ENCODE data around the gene EEF1A1. TPM values are rescaled to one million over a fixed set of nuclear protein-coding genes. Genes with fewer than 3 reads are reported as not detected.

EEF1A1 gene
- total RNA-seq, 1 experiment from 2014 or later = 12,560 TPM

DNA sequence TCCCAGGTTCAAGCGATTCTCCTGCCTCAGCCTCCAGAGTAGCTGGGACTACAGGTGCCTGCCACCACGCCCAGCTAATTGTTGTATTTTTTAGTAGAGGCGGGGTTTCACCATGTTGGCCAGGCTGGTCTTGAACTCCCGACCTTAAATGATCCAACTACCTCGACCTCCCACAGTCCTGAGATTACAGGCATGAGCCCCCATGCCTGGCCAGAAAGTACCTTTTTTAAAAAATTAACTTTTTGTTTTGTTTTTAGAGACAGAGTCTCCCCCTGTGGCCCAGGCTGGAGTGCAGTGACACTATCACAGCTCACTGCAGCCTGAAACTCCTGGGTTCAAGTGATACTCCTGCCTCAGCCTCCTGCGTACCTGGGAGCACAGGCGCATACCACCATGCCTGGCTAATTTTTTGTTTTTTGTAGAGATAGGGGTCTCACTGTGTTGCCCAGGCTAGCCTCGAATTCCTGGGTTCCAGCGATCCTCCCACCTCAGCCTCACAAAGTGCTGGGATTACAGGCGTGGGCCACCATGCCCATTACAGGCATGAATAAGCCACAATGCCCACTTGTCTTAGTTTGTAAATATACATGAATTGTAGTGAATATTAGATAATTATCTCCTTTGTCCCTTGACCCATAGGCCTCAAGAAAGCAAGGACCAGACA lies 17.4 kb upstream of the EEF1A1 start:
- no peaks in the 10 kb centered on the region for H3K36me3 ChIP-seq (ENCODE audit: control insufficient read depth in 1 of 2, insufficient read depth in 2 of 2, low read length in 2 of 2)
- no peak overlapping the region for H3K27ac ChIP-seq (ENCODE audit: low read depth, low read length)
- H3K4me3 ChIP-seq (replicated peaks in 1 of 2; ENCODE audit: low read depth in 1 of 2, low read length in 2 of 2) = no peak overlapping the region
- H3K79me2 ChIP-seq (ENCODE audit: insufficient read depth, low read length) = no peaks in the 10 kb centered on the region
- no peaks in the 10 kb centered on the region for H3K9me2 ChIP-seq (ENCODE audit: insufficient read depth)
- POLR2A ChIA-PET = no interaction called here
- no peaks in the 10 kb centered on the region for H4K20me1 ChIP-seq (ENCODE audit: insufficient read depth)
- H2AFZ ChIP-seq (ENCODE audit: low read depth, low read length, poor library complexity, severe bottlenecking) = no peak overlapping the region
- DNase-seq (ENCODE audit: low read depth, low spot score) (no peak), ATAC-seq (no peak)
- no peak for TF ChIP-seq ZNF274 (IDR thresholded peaks at IDR 0.05; ENCODE audit: low read depth, low read length)
- no peak for TF ChIP-seq CBX3 (IDR thresholded peaks at IDR 0.05; ENCODE audit: low read depth)
- no peak for TF ChIP-seq SIN3A (IDR thresholded peaks at IDR 0.05; ENCODE audit: low read depth)
- TF ChIP-seq, protein P1, sequence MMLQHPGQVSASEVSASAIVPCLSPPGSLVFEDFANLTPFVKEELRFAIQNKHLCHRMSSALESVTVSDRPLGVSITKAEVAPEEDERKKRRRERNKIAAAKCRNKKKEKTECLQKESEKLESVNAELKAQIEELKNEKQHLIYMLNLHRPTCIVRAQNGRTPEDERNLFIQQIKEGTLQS (IDR thresholded peaks at IDR 0.05) = no peak
- TF ChIP-seq SP1 (IDR thresholded peaks at IDR 0.05; ENCODE audit: low read depth) = no peak
- TF ChIP-seq, protein P2, sequence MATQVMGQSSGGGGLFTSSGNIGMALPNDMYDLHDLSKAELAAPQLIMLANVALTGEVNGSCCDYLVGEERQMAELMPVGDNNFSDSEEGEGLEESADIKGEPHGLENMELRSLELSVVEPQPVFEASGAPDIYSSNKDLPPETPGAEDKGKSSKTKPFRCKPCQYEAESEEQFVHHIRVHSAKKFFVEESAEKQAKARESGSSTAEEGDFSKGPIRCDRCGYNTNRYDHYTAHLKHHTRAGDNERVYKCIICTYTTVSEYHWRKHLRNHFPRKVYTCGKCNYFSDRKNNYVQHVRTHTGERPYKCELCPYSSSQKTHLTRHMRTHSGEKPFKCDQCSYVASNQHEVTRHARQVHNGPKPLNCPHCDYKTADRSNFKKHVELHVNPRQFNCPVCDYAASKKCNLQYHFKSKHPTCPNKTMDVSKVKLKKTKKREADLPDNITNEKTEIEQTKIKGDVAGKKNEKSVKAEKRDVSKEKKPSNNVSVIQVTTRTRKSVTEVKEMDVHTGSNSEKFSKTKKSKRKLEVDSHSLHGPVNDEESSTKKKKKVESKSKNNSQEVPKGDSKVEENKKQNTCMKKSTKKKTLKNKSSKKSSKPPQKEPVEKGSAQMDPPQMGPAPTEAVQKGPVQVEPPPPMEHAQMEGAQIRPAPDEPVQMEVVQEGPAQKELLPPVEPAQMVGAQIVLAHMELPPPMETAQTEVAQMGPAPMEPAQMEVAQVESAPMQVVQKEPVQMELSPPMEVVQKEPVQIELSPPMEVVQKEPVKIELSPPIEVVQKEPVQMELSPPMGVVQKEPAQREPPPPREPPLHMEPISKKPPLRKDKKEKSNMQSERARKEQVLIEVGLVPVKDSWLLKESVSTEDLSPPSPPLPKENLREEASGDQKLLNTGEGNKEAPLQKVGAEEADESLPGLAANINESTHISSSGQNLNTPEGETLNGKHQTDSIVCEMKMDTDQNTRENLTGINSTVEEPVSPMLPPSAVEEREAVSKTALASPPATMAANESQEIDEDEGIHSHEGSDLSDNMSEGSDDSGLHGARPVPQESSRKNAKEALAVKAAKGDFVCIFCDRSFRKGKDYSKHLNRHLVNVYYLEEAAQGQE (IDR thresholded peaks at IDR 0.05; ENCODE audit: low read depth) = no peak
- no peak for TF ChIP-seq YY1 (IDR thresholded peaks at IDR 0.05; ENCODE audit: extremely low read depth, insufficient replicate concordance, low read depth, low read length)
- no peak overlapping the region for H3K9ac ChIP-seq (ENCODE audit: low read length)
- no peak overlapping the region for H3K4me2 ChIP-seq (ENCODE audit: low read length)
- intact Hi-C loops (cut with micrococcal nuclease) = no loop called here
- no peaks in the 10 kb centered on the region for H3K27me3 ChIP-seq (ENCODE audit: insufficient read depth, low read length)
- H3K4me1 ChIP-seq (ENCODE audit: control insufficient read depth in 1 of 2, insufficient read depth in 2 of 2, low read length in 2 of 2) = no peaks in the 10 kb centered on the region
- no TSS peak for BruUV-seq (replicated peaks)
- RAD21 ChIA-PET (ENCODE audit: low non-redundant PET in 1 of 2, low total read pairs in 2 of 2, uncharacterized antibody in 2 of 2, unreplicated experiment in 2 of 2) = no interaction called here
- H3K9me3 ChIP-seq (ENCODE audit: control insufficient read depth in 1 of 2, insufficient read depth in 1 of 2, low read depth in 1 of 2, low read length in 2 of 2) = no peaks in the 10 kb centered on the region
- CTCF ChIA-PET = no interaction called here
